GM21825 (cell line): ENCODE data around the gene PLEKHN1.
A peak's percentile ranks its signal among the peaks of the same experiment; 100 is the strongest.
"Not testable (repeated sequence)": the region's sequence is repeated elsewhere in the genome, so short reads cannot be mapped to it uniquely, and the experiment has no call there.

Experiments used
- ATAC-seq: cut with Tn5 transposase; IDR thresholded peaks from one replicate; pipeline ENCODE4 v1.9.1; 2021; ENCODE audit warnings: mild to moderate bottlenecking, moderate library complexity; ENCODE audit not compliant: unreplicated experiment

PLEKHN1 gene

DNA sequence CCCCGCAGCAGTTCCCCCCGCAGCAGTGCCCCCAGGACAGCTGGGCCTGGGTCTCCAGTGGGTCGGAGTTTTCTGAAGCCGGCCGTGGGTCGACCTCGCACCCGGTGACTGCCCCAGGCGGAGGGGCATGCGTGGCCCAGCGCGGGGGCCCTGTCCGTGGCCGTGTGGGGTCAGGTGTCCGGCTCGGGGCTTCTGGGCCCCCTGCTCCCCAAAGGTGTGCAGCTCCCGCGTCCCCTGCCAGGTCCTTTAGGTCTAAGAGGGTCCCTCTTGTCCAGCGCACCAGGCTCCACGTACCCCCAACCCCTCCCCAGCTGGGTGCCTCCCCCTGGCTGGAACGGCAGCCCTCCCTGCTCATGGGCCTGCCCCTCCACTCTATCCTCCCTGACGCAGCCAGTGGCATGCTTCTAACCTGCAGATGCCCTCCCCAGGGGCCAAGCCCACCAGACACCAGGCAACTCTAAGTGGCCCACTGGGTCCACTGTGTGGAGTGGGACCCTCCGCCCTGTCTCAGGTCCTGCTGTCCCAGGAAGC is 39.6 kb downstream of the PLEKHN1 start:
- ATAC-seq: no peak

- no peak for ATAC-seq
Measured at GRCh38 chr1:1006305-1007159, 40.2 kb downstream of the PLEKHN1 start.

DNA sequence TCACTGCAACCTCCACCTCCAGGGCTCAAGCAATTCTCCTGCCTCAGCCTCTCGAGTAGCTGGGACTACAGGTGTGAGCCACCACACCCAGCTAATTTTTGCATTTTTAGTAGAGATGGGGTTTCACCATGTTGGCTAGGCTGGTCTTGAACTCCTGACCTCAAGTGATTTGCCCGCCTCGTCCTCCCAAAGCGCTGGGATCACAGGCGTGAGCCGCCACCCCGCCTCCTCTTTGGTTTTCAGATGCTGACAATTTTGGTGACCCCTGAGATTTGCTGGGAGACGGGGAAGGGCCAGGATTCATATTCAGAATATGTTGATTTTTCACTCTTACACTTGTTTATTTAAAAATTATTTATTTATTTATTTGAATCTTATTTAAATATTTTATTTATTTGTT is 43.8 kb downstream of the PLEKHN1 start:
- not testable (repeated sequence) for ATAC-seq

DNA sequence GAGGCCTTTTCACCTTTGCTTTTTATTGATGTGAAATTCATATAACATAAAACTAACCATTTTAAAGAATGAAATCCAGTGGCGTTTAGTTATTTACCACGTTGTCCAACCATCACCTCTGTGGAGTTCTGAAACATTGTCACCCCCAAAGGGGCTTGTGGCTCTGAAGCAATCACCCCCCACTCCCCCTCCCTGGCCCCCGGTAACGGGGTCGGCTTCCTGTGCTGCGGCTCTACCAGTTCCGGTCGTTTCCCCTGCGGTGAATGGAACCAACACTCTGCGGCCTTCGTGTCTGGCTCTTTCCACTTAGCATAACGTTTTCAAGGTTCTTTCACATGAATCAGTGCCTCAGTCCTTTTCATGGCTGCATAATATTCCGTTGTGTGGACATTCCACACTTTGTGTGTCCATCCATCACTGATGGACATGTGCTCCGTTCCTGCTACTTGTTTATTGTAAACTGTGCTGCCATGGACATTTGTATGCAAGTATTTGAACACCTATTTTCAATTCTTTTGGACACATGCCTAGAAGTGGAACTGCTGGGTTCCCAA is 45.2 kb downstream of the PLEKHN1 start:
- no peak for ATAC-seq

DNA sequence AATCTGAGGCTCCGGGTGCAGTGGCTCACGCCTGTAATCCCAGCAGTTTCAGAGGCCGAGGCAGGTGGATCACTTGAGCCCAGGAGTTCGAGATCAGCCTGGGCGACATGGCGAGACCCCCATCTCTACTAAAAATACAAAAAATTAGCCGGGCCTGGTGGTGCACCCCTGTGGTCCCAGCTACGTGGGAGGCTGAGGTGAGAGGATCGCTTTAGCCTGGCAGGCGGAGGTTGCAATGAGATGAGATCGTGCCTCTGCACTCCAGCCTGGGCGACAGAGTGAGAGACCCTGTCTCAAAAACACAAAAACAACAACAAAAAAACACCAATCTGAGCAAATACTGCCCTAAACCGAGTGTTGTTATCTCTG is 46.4 kb downstream of the PLEKHN1 start:
- not testable (repeated sequence) for ATAC-seq

GRCh38 chr1:1013105-1013921 is 47.0 kb downstream of the PLEKHN1 start, which contains the start of gene ISG15:
Gene ISG15 (plus strand): TSS chr1:1013497. CDS start chr1:1013574, 77 bp downstream.
- peak; percentile 77 for ATAC-seq

GRCh38 chr1:1013922-1014648 is 47.8 kb downstream of the PLEKHN1 start:
- ATAC-seq: no peak

DNA sequence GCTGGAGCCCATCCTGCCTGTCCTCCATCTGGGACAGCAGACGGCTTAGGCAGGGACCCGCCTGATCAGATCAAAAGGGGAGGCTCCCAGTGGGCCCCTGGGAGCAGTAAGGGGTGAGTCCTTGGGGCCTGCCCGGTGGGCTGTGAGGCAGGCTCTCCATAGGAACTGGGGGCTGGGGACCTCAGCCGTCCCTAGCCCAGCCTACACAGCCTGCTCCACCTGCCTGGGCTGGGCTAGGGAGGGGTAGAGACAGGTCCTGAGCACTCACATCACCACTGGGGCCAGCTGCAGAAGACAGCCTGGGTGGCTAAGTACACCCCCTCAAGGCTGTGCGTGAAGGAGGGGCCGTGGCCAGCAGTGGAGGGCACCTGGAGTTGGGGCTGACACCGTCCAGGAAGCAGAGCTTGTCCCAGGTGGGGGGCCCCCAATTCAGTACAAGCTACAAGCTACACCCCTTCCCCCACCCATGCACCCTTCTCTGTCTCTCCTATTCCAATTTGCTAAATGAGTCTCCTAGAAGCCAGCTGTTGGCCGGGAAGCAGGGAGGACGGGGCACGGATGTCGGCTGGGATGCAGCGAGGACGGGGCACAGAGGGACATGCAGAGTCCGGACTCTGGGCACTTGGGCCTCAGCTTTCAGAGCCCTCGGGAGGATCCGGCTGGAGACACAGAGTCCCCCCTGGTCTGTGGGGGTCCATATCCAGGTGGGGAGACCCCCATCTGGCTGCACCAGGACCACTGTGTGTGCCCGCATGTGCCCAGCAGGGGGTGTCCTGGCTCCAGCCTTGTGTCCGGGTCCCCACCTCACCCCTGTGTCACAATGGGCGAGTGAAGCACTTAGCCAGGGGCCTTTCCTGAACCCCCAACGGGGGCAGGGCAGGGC is 48.8 kb downstream of the PLEKHN1 start:
- ATAC-seq: no peak

DNA sequence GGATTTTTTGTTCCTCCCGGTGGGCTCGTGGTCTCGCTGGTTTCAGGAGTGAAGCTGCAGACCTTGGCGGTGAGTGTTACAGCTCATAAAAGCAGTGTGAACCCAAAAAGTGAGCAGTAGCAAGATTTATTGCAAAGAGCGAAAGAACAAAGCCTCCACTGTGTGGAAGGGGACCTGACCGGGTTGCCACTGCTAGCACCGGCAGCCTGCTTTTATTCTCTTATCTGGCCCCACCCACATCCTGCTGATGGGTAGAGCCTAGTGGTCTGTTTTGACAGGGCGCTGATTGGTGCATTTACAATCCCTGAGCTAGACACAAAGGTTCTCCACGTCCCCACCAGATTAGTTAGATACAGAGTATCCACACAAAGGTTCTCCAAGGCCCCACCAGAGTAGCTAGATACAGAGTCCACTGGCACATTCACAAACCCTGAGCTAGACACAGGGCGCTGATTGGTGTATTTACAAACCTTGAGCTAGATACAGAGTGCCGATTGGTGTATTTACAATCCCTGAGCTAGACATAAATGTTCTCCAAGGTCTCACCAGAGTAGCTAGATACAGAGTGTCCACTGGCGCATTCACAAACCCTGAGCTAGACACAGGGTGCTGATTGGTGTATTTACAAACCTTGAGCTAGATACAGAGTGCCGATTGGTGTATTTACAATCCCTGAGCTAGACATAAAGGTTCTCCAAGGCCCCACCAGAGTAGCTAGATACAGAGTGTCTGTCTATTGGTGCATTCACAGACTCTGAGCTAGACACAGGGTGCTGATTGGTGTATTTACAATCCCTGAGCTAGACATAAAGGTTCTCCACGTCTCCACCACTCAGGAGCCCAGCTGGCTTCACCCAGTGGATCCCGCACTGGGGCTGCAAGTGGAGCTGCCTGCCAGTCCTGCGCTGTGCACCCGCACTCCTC is 51.4 kb downstream of the PLEKHN1 start:
- ATAC-seq: not testable (repeated sequence)

- ATAC-seq: not testable (repeated sequence)
Measured at GRCh38 chr1:1018321-1018685, 52.0 kb downstream of the PLEKHN1 start.

GRCh38 chr1:1019122-1019999 is 53.1 kb downstream of the PLEKHN1 start:
- peak; percentile 54 for ATAC-seq

- peak; percentile 24 for ATAC-seq
Measured at GRCh38 chr1:1020000-1020404, 53.7 kb downstream of the PLEKHN1 start, which contains the start of gene AGRN. Gene AGRN (plus strand): TSS chr1:1020120. CDS start chr1:1020173, 53 bp downstream.

GRCh38 chr1:1020415-1021009 is 54.2 kb downstream of the PLEKHN1 start:
- no peak for ATAC-seq

GRCh38 chr1:1021010-1021919 is 55.0 kb downstream of the PLEKHN1 start:
- no peak for ATAC-seq

DNA sequence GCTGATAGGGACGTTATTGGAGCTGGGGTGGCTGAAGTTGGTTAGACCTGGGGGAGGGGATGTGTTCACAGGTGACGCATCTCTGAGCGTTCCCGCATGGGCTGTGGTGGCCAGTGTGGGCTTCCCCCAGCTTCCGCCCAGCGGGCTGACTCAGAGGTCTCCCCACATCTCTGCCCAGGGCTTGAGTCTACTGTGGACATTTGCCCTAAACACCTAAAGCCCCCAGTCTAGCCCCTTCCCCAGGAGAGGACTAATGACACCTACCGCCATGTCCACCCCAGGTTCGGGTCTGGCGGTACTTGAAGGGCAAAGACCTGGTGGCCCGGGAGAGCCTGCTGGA is 55.6 kb downstream of the PLEKHN1 start:
- no peak for ATAC-seq

GRCh38 chr1:1022302-1023009 is 56.2 kb downstream of the PLEKHN1 start:
- no peak for ATAC-seq
